HepG2 (cell line): Measurements from ENCODE around the gene TACC2. TPM values are rescaled to one million over a fixed set of nuclear protein-coding genes. Genes with fewer than 3 reads are reported as not detected.

Experiments
- MXI1 ChIP-seq: IDR thresholded peaks from 3 replicates; pipeline ENCODE4 v1.6.1; 2012; ENCODE audit warnings: low read depth, low read length, inconsistent platforms, borderline replicate concordance
- NFYC ChIP-seq: IDR thresholded peaks from 2 replicates; pipeline ENCODE4 v1.6.1; 2016; ENCODE audit warnings: missing genetic modification reagents, missing compliant biosample characterization
- RERE ChIP-seq: IDR thresholded peaks from 2 replicates; pipeline ENCODE4 v1.6.1; 2016; ENCODE audit warnings: low read depth, missing genetic modification reagents, missing compliant biosample characterization
- ZNF235 ChIP-seq: sonication (generic); formaldehyde crosslinking; IDR thresholded peaks from 2 replicates; pipeline ENCODE4 v1.8.1; 2023; ENCODE audit warnings: mild to moderate bottlenecking, missing genetic modification reagents, borderline replicate concordance
- ZNF468 ChIP-seq: sonication (generic); formaldehyde crosslinking; IDR thresholded peaks from 2 replicates; pipeline ENCODE4 v1.8.0; 2022; ENCODE audit warnings: mild to moderate bottlenecking, moderate library complexity, missing genetic modification reagents
- ZNF484 ChIP-seq: sonication (generic); formaldehyde crosslinking; IDR thresholded peaks from 2 replicates; pipeline ENCODE4 v1.5.1; 2020; ENCODE audit warnings: mild to moderate bottlenecking, low read depth, missing genetic modification reagents, borderline replicate concordance
- ZNF776 ChIP-seq: sonication (generic); formaldehyde crosslinking; IDR thresholded peaks from 2 replicates; pipeline ENCODE4 v1.4.0; 2020; ENCODE audit warnings: mild to moderate bottlenecking, missing genetic modification reagents
- ZNF816 ChIP-seq: sonication (generic); formaldehyde crosslinking; IDR thresholded peaks from 2 replicates; pipeline ENCODE4 v1.8.0; 2022; ENCODE audit warnings: missing genetic modification reagents, mild to moderate bottlenecking, borderline replicate concordance
- polyA plus RNA-seq, 8 experiments: library from polyadenylated mRNA; depleted of rRNA in 3 of 8; stranded (reverse) in 7 of 8; unstranded in 1 of 8; fragments of >200 nt; fragmentation: Illumina TruSeq in 4 of 8; extraction: Trizol in 4 of 8; gene quantifications; 2 replicates each; pipeline versions ENCODE4 v1.2.1 to v1.2.3, GENCODE V29; 2011 to 2016; ENCODE audit warnings: low read depth in 4 of 8, missing spikeins in 1 of 8, mixed read lengths in 1 of 8; ENCODE audit not compliant: insufficient read depth in 1 of 8
- total RNA-seq, 5 experiments: library from RNA; depleted of rRNA; stranded (reverse); fragments of >200 nt; fragmentation: Illumina TruSeq; extraction: Trizol; gene quantifications; 2 replicates each; pipeline ENCODE4 v1.2.3, GENCODE V29; 2016; ENCODE audit warnings: low read depth in 1 of 5
- TF ChIP-seq, protein P1 (sequence below), 2 experiments: sonication (generic) in 1 of 2; formaldehyde crosslinking in 1 of 2; IDR thresholded peaks; 2 replicates each; pipeline versions ENCODE4 v1.6.1 to v1.9.0; 2014 to 2022; ENCODE audit warnings: antibody characterized with exemption in 1 of 2, borderline replicate concordance in 1 of 2, inconsistent platforms in 1 of 2, low read depth in 1 of 2, missing genetic modification reagents in 1 of 2
- TF ChIP-seq, protein P2 (sequence below): sonication (generic); formaldehyde crosslinking; IDR thresholded peaks from 2 replicates; pipeline ENCODE4 v1.5.1; 2020; ENCODE audit warnings: mild to moderate bottlenecking, missing genetic modification reagents, moderate library complexity
- TF ChIP-seq, protein P3 (sequence below): IDR thresholded peaks from 2 replicates; pipeline ENCODE4 v1.6.1; 2012; ENCODE audit warnings: inconsistent platforms

TACC2 gene
- total and polyA plus RNA-seq, 2 of the 13 experiments (the other 11 are each of a cell fraction or from before 2014, with no cell fraction given) = 11.8 to 16.0 TPM

GRCh38 chr10:122301055-122301810, 312.3 kb downstream of the TACC2 start (continued):
- TF ChIP-seq, protein P1, sequence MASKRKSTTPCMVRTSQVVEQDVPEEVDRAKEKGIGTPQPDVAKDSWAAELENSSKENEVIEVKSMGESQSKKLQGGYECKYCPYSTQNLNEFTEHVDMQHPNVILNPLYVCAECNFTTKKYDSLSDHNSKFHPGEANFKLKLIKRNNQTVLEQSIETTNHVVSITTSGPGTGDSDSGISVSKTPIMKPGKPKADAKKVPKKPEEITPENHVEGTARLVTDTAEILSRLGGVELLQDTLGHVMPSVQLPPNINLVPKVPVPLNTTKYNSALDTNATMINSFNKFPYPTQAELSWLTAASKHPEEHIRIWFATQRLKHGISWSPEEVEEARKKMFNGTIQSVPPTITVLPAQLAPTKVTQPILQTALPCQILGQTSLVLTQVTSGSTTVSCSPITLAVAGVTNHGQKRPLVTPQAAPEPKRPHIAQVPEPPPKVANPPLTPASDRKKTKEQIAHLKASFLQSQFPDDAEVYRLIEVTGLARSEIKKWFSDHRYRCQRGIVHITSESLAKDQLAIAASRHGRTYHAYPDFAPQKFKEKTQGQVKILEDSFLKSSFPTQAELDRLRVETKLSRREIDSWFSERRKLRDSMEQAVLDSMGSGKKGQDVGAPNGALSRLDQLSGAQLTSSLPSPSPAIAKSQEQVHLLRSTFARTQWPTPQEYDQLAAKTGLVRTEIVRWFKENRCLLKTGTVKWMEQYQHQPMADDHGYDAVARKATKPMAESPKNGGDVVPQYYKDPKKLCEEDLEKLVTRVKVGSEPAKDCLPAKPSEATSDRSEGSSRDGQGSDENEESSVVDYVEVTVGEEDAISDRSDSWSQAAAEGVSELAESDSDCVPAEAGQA (IDR thresholded peaks at IDR 0.05; ENCODE audit: low read depth) = no peak
- TF ChIP-seq, protein P1 (CRISPR knock-in tag; IDR thresholded peaks at IDR 0.05; ENCODE audit: borderline replicate concordance) = no peak
- no peak for TF ChIP-seq ZNF235 (CRISPR knock-in tag)
- TF ChIP-seq, protein P2, sequence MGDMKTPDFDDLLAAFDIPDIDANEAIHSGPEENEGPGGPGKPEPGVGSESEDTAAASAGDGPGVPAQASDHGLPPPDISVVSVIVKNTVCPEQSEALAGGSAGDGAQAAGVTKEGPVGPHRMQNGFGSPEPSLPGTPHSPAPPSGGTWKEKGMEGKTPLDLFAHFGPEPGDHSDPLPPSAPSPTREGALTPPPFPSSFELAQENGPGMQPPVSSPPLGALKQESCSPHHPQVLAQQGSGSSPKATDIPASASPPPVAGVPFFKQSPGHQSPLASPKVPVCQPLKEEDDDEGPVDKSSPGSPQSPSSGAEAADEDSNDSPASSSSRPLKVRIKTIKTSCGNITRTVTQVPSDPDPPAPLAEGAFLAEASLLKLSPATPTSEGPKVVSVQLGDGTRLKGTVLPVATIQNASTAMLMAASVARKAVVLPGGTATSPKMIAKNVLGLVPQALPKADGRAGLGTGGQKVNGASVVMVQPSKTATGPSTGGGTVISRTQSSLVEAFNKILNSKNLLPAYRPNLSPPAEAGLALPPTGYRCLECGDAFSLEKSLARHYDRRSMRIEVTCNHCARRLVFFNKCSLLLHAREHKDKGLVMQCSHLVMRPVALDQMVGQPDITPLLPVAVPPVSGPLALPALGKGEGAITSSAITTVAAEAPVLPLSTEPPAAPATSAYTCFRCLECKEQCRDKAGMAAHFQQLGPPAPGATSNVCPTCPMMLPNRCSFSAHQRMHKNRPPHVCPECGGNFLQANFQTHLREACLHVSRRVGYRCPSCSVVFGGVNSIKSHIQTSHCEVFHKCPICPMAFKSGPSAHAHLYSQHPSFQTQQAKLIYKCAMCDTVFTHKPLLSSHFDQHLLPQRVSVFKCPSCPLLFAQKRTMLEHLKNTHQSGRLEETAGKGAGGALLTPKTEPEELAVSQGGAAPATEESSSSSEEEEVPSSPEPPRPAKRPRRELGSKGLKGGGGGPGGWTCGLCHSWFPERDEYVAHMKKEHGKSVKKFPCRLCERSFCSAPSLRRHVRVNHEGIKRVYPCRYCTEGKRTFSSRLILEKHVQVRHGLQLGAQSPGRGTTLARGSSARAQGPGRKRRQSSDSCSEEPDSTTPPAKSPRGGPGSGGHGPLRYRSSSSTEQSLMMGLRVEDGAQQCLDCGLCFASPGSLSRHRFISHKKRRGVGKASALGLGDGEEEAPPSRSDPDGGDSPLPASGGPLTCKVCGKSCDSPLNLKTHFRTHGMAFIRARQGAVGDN (CRISPR knock-in tag) = peak; percentile 63
- no peak for TF ChIP-seq ZNF484 (CRISPR knock-in tag)
- no peak for TF ChIP-seq NFYC (CRISPR knock-in tag)
- TF ChIP-seq RERE = no peak
- TF ChIP-seq ZNF816 (CRISPR knock-in tag) = no peak
- no peak for TF ChIP-seq ZNF468 (CRISPR knock-in tag)
- TF ChIP-seq, protein P3, sequence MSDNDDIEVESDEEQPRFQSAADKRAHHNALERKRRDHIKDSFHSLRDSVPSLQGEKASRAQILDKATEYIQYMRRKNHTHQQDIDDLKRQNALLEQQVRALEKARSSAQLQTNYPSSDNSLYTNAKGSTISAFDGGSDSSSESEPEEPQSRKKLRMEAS = peak; percentile 37; the same call in 1 of the 2 replicates
- TF ChIP-seq ZNF776 = no peak
- TF ChIP-seq MXI1 = 0 out of 3 replicates have a peak, but pooled peaks have one; percentile 11
